K562 treated with DMSO at 1 percent for 4 hours (cell line): ENCODE measurements around the gene SYNJ1. TPM values are rescaled to one million over a fixed set of nuclear protein-coding genes. Genes with fewer than 3 reads are reported as not detected.

Source experiments
- total RNA-seq: library from RNA; unstranded; fragments of 300-600 nt; gene quantifications from 2 replicates; pipeline ENCODE4 v1.2.3, GENCODE V29; 2022; ENCODE audit not compliant: insufficient read depth

Gene SYNJ1, protein sequence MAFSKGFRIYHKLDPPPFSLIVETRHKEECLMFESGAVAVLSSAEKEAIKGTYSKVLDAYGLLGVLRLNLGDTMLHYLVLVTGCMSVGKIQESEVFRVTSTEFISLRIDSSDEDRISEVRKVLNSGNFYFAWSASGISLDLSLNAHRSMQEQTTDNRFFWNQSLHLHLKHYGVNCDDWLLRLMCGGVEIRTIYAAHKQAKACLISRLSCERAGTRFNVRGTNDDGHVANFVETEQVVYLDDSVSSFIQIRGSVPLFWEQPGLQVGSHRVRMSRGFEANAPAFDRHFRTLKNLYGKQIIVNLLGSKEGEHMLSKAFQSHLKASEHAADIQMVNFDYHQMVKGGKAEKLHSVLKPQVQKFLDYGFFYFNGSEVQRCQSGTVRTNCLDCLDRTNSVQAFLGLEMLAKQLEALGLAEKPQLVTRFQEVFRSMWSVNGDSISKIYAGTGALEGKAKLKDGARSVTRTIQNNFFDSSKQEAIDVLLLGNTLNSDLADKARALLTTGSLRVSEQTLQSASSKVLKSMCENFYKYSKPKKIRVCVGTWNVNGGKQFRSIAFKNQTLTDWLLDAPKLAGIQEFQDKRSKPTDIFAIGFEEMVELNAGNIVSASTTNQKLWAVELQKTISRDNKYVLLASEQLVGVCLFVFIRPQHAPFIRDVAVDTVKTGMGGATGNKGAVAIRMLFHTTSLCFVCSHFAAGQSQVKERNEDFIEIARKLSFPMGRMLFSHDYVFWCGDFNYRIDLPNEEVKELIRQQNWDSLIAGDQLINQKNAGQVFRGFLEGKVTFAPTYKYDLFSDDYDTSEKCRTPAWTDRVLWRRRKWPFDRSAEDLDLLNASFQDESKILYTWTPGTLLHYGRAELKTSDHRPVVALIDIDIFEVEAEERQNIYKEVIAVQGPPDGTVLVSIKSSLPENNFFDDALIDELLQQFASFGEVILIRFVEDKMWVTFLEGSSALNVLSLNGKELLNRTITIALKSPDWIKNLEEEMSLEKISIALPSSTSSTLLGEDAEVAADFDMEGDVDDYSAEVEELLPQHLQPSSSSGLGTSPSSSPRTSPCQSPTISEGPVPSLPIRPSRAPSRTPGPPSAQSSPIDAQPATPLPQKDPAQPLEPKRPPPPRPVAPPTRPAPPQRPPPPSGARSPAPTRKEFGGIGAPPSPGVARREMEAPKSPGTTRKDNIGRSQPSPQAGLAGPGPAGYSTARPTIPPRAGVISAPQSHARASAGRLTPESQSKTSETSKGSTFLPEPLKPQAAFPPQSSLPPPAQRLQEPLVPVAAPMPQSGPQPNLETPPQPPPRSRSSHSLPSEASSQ (N-terminal part only)
- total RNA-seq, result 6.8 and 9.7 TPM in 2 replicates

DNA sequence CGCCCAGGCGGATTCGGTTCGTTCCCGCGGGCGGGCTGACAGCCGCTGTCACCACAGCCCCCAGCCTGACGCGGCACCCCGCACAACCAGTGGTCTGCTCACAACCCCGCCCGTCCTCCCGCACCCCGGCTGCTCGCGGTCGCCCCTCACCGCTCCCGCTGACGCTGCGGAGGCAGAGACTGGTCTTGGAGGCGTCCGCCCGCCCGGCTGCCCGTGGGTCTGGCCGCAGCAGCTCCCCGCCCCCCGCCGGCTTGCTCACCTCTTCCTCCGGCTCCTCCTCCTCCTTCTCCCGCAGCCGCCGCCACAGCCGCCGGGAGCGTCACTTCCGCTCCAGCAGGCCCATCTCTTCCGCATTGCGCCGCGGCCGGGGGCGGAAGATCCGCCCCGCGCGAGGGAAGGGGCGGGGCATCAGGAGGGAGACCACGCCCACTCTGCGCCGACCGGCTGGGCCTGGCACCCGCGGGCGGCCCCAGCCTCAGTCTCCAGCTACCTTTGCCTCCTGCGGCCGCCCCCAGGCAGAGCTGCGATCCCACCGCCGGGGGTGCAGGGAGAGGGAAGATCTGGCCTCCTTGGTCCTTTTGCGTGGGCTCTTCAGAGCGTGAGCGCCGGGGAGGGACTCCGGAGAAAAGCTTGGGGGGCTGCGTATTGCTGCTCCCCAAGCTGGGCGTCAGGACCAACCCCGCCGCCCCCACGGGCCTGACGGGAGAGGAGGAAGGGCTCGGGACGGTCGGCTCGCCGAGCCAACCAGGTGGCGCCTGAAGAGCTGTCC, at the start of gene SYNJ1:
Gene SYNJ1, minus strand, starts transcription at position 327 of the 769 bp plus-strand sequence. CDS start 1,118 bp downstream, outside the sequence.

DNA sequence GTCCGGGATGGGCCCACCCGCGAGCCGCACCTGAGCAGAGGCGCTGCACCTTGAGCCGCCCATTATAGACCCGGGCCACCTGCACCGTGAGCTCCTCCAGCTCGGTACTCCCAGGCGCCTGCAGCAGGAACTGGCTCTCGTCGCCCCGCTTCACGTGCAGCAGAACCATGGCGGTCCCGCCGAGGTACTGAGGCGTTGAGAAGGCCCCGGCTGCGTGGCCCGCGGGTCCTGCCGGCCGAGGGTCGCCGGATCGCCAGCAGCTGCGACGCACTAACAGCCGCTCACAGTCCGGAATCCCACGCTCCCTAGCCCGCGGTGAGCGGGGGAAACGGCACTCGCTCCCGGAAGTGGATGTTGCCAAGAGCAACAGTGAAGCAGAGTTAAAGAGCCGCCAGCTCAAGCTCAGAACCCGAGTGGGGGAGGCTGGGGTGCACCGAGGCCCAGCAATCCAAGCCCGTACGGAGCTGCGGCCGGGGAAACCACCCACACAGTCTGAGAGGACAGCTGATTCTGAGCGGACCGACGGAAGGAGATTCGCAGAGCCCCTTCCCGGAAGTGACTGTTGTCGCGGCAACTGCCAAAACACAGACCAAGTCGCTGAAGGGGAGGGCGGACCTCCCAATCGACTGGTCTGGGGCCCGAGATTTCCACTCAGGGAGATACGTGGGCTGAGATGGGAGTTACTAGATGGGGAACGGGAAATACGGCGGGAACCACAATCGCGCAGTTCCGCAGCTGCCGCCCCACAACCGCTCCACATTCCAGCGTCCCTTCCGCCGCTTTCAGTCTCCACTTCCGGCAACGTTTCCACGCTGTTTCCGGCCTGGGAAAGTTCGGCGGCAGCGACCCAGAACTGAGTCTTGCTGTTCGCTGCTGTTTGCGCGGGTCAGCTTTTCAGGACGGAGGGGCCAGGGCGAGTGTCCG, 115.5 kb downstream of the SYNJ1 start, which contains the start of gene CFAP298:
Gene CFAP298, minus strand, starts transcription at position 303 of the 924 bp plus-strand sequence. Its CDS starts 134 bp downstream, at position 169.

DNA sequence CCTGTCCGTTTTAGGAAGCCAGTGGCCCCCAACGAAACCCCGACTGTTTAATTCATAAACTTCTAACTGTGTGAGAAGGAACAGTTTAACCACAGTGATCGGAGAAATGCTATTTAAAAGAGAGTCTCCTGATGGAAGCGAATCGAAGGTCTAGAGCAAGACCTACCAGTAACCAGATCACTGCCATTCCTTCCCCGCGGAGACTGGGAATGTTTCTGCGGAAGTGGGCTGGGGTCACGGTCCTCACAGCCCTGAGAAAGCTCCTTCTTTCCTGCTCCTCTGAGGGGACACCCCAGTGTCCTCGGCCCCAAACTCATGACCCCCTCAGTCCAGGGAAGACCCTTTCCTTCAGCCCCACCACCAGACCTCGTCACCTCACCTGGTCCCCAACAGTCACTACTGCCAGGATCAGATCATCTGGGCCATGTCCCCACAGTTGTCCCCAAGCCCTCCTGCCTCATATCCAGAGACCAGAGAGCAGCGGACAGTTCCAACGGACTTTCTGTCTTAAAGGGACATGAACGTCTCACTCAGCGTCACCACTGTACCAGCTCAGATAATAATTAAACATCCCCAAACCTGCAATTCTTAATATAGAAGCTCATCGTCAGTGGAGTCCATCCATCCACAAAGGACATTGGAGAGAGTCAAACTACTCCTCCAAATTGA, 142.6 kb downstream of the SYNJ1 start, which contains the start of gene TCP10L:
Gene TCP10L, minus strand, starts transcription at position 482 of the 669 bp plus-strand sequence. CDS start 1,219 bp downstream, outside the sequence.

Other genes starting within 250 kb of the SYNJ1 start
- not detected in 2 replicates for gene TCP10L, start 142.5 kb downstream of the SYNJ1 start, total RNA-seq
- gene CFAP298, start 115.6 kb downstream of the SYNJ1 start, total RNA-seq, result 72.2 and 80.8 TPM in 2 replicates
- gene PAXBP1, start 43.7 kb upstream of the SYNJ1 start, total RNA-seq, result 18.1 and 31.7 TPM in 2 replicates